Naive thymus-derived CD8-positive, alpha-beta T cell (primary cell): ENCODE measurements around the gene WDR81. TPM values are rescaled to one million over a fixed set of nuclear protein-coding genes. Genes with fewer than 3 reads are reported as not detected.

ENCODE experiments used
- polyA plus RNA-seq, 3 donors: library from polyadenylated mRNA; unstranded; fragments of 300-500 nt; fragmentation: Illumina TruSeq; gene quantifications; one replicate each; pipeline ENCODE4 v1.2.3, GENCODE V29; 2021
- total RNA-seq, 8 experiments: library from RNA in 2 of 8; stranded (reverse) in 2 of 8; gene quantifications; one replicate each; pipeline ENCODE4 v1.2.3 and lab custom pipeline; 2021 to 2026

The WDR81 gene
- total and polyA plus RNA-seq, 5 experiments from 2014 or later: 6.8 to 50.7 (median 20.6) TPM

Other genes starting within 250 kb of the WDR81 start
- gene MYO1C, start 232.0 kb upstream of the WDR81 start, total RNA-seq: 10 to 100 TPM; 15.4 to 18.0 TPM
- gene MYO1C, start 232.0 kb upstream of the WDR81 start, polyA plus RNA-seq: 1 to 10 TPM; 1.3 to 1.5 (median 1.3) TPM
- gene INPP5K, start 208.1 kb upstream of the WDR81 start, total RNA-seq: 10 to 100 TPM; 92.3 to 93.8 TPM
- gene INPP5K, start 208.1 kb upstream of the WDR81 start, polyA plus RNA-seq: 10 to 100 TPM; 62.0 to 75.4 (median 70.5) TPM
- 10 to 100 TPM; 38.1 to 41.2 TPM for gene PITPNA, start 161.9 kb upstream of the WDR81 start, total RNA-seq
- gene PITPNA, start 161.9 kb upstream of the WDR81 start, polyA plus RNA-seq: 10 to 100 TPM; 20.5 to 30.3 (median 29.7) TPM
- 10 to 100 TPM; 20.7 to 20.8 TPM for gene SLC43A2, start 95.9 kb upstream of the WDR81 start, total RNA-seq
- 1 to 10 TPM; 1.2 to 2.0 (median 1.5) TPM for gene SLC43A2, start 95.9 kb upstream of the WDR81 start, polyA plus RNA-seq
- gene SCARF1, start 79.0 kb upstream of the WDR81 start, total RNA-seq: 1 to 10 TPM in 1 of 2 experiments, under 1 TPM in 1; 0.63 to 1.3 TPM
- gene SCARF1, start 79.0 kb upstream of the WDR81 start, polyA plus RNA-seq: under 1 TPM in 1 of 3 donors, not detected in 2; 0.25 TPM
- gene RILP, start 74.8 kb upstream of the WDR81 start, total RNA-seq: 1 to 10 TPM; 1.4 to 1.7 TPM
- 1 to 10 TPM; 3.4 to 4.0 (median 3.4) TPM for gene RILP, start 74.8 kb upstream of the WDR81 start, polyA plus RNA-seq
- gene PRPF8, start 39.8 kb upstream of the WDR81 start, total RNA-seq: 100 to 1,000 TPM; 523 to 532 TPM
- gene PRPF8, start 39.8 kb upstream of the WDR81 start, polyA plus RNA-seq: 100 to 1,000 TPM; 133 to 227 (median 176) TPM
- gene TLCD2, start 14.3 kb upstream of the WDR81 start, total RNA-seq: not detected
- gene TLCD2, start 14.3 kb upstream of the WDR81 start, polyA plus RNA-seq: not detected
- gene SERPINF2, start 18.2 kb downstream of the WDR81 start, total RNA-seq: 1 to 10 TPM in 1 of 2 experiments, under 1 TPM in 1; 0.85 to 1.5 TPM
- gene SERPINF2, start 18.2 kb downstream of the WDR81 start, polyA plus RNA-seq: under 1 TPM in 2 of 3 donors, not detected in 1; 0.10 to 0.25 TPM
- 10 to 100 TPM; 12.4 to 13.9 TPM for gene SERPINF1, start 37.4 kb downstream of the WDR81 start, total RNA-seq
- gene SERPINF1, start 37.4 kb downstream of the WDR81 start, polyA plus RNA-seq: 10 to 100 TPM in 2 of 3 donors, 1 to 10 TPM in 1; 8.0 to 32.4 (median 21.7) TPM
- 10 to 100 TPM; 35.7 to 41.4 TPM for gene SMYD4, start 105.2 kb downstream of the WDR81 start, total RNA-seq
- 10 to 100 TPM; 10.8 to 16.9 (median 12.7) TPM for gene SMYD4, start 105.2 kb downstream of the WDR81 start, polyA plus RNA-seq
- 100 to 1,000 TPM; 104 to 105 TPM for gene RPA1, start 105.3 kb downstream of the WDR81 start, total RNA-seq
- 10 to 100 TPM; 79.4 to 89.7 (median 84.5) TPM for gene RPA1, start 105.3 kb downstream of the WDR81 start, polyA plus RNA-seq